ENCODE measurements around the gene COBL. TPM values are rescaled to one million over a fixed set of nuclear protein-coding genes. Genes with fewer than 3 reads are reported as not detected.

Gene COBL
- total RNA-seq, 4 donors from 2014 or later = 50.2 to 156 (median 65.1) TPM

- Histone ChIP-seq H3K27ac (no peak overlapping the region), H3K27me3 (no peaks in the 10 kb centered on the region), H3K36me3 (no peaks in the 10 kb centered on the region), H3K4me3 (no peak overlapping the region), H3K9me3 (no peaks in the 10 kb centered on the region), H3K4me1 (no peaks in the 10 kb centered on the region)
- TF ChIP-seq POLR2A (IDR thresholded peaks at IDR 0.05) (no peak), CTCF (IDR thresholded peaks at IDR 0.05) (no peak), EP300 (IDR thresholded peaks at IDR 0.05) (no peak), POLR2AphosphoS5 (IDR thresholded peaks at IDR 0.05) (no peak)
- 85% methylated on average over 7 of the region's 7 CpGs for WGBS
- DNase-seq (ENCODE audit: low spot score in 2 of 2) = no peak
Measured at GRCh38 chr7:51019191-51019844, 297.3 kb downstream of the COBL start.

DNA sequence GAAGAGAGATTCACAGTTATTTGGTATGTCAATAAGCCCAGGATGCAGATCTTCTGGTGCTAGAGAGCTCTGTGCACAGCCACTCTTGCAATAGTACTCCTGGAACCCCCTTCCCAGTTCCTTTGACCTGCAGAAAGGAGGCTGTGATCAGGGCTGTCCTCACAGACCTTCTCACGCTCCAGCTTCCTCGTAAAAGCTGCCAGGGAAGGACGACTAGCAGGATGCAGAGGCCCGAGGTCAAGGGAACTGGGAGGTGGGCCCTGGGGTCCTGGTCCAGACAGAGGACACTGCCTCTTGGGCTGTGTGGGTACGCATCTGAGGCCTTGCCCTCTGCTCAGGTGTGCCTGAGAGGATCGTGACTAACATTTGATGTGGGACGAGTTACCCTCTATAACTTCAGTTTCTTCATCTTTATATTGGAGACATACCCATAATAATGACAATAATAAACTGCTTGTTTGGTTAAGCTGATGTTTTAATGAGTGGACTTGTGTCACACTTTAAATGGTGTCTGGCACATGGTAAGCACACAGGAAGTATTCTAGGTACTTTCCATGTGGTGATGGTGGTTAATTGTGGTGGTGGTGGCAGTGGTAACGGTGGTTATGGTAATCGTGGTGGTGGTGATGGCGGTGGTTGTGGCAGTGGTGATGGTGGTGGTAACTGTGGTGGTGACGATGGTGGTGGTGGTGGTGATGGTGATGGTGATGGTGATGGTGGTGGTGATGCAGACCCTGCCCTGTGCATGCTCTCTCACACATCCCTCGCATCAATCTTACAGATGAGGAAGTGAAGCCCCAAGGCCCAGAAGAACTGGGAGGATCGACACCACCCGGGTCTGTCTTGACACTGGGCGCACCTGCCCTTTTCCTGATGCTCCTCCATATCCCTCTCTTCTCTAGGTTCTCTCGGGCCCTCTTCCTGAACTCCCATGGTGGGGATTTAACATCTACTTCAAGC lies 298.8 kb downstream of the COBL start:
- H3K9me3 ChIP-seq = no peaks in the 10 kb centered on the region
- H3K4me1 ChIP-seq = no peaks in the 10 kb centered on the region
- 91% methylated on average over 14 of the region's 16 CpGs for WGBS
- no peak overlapping the region for H3K27ac ChIP-seq
- H3K27me3 ChIP-seq = no peaks in the 10 kb centered on the region
- TF ChIP-seq POLR2AphosphoS5 (IDR thresholded peaks at IDR 0.05) (no peak), POLR2A (IDR thresholded peaks at IDR 0.05) (no peak), CTCF (IDR thresholded peaks at IDR 0.05) (no peak), EP300 (IDR thresholded peaks at IDR 0.05) (no peak)
- H3K36me3 ChIP-seq = no peaks in the 10 kb centered on the region
- no peak overlapping the region for H3K4me3 ChIP-seq
- peak in 1 of 2 donors; percentile 63 for DNase-seq (ENCODE audit: low spot score in 2 of 2)

DNA sequence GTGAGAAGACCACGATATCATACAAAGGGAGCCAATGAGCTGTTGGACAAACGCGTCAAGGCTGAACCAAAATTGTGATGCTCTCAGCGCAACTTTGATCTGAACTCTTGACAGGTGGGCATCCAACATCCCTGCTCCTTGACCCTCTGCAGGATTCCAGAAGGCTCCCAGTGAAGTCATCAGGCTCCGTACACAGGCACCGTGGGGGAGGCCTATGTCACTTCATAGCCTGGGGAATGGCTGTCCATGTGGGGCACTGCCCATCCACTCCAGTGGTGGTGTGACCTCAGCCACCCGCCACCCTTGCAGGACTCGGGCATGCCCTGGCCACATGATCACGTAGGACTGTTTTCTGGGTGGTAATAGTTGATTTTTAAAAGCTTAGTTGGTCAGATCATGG lies 300.1 kb downstream of the COBL start:
- H3K4me3 ChIP-seq = no peak overlapping the region
- TF ChIP-seq POLR2AphosphoS5 (IDR thresholded peaks at IDR 0.05) = no peak
- no peak for TF ChIP-seq EP300 (IDR thresholded peaks at IDR 0.05)
- TF ChIP-seq POLR2A (IDR thresholded peaks at IDR 0.05) = no peak
- no peak for TF ChIP-seq CTCF (IDR thresholded peaks at IDR 0.05)
- no peak overlapping the region for H3K27ac ChIP-seq
- no peaks in the 10 kb centered on the region for H3K9me3 ChIP-seq
- no peaks in the 10 kb centered on the region for H3K36me3 ChIP-seq
- no peaks in the 10 kb centered on the region for H3K27me3 ChIP-seq
- DNase-seq (ENCODE audit: low spot score in 2 of 2) = peak in 1 of 2 donors; percentile 57
- 95% methylated on average over 9 of the region's 9 CpGs for WGBS
- no peaks in the 10 kb centered on the region for H3K4me1 ChIP-seq

DNA sequence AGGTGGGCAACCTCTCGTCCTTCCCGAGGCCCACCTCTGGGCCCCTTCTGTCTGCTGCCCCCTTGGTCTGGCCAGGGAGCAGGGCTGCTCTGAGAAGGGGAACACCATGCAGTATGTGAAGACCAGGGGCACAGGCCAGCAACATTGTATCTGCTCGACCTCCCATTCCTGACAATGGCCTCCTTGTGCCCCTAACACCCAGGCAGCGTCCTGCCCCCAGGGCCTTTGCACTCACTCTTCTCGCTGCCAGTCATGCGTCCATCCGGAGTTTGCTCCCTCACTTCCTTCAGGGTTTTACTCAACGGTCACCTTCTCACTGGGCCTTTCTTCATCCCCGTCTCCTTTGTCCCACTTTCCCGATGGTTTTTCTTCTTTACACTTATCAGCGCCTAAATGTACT lies 301.0 kb downstream of the COBL start:
- Histone ChIP-seq H3K27ac (no peak overlapping the region), H3K27me3 (no peaks in the 10 kb centered on the region), H3K4me1 (no peaks in the 10 kb centered on the region), H3K36me3 (no peaks in the 10 kb centered on the region), H3K4me3 (no peak overlapping the region), H3K9me3 (no peaks in the 10 kb centered on the region)
- peak in 1 of 2 donors; percentile 44 for DNase-seq (ENCODE audit: low spot score in 2 of 2)
- 93% methylated on average over 11 of the region's 11 CpGs for WGBS
- TF ChIP-seq POLR2A (IDR thresholded peaks at IDR 0.05) (no peak), CTCF (IDR thresholded peaks at IDR 0.05) (no peak), EP300 (IDR thresholded peaks at IDR 0.05) (no peak), POLR2AphosphoS5 (IDR thresholded peaks at IDR 0.05) (no peak)

- Histone ChIP-seq H3K4me1 (peaks cover 5% of the 10 kb centered on the region), H3K27ac (no peak overlapping the region), H3K9me3 (no peaks in the 10 kb centered on the region), H3K36me3 (no peaks in the 10 kb centered on the region), H3K27me3 (no peaks in the 10 kb centered on the region), H3K4me3 (no peak overlapping the region)
- 91% methylated on average over 16 of the region's 16 CpGs for WGBS
- peak in 1 of 2 donors; percentile 74 for DNase-seq (ENCODE audit: low spot score in 2 of 2)
- TF ChIP-seq CTCF (IDR thresholded peaks at IDR 0.05) (no peak), EP300 (IDR thresholded peaks at IDR 0.05) (no peak), POLR2A (IDR thresholded peaks at IDR 0.05) (no peak), POLR2AphosphoS5 (IDR thresholded peaks at IDR 0.05) (no peak)
Measured at GRCh38 chr7:51014811-51015210, 301.8 kb downstream of the COBL start.

All from suprapubic skin (tissue), 4 donors.